ENCODE measurements around the gene WARS2. TPM values are rescaled to one million over a fixed set of nuclear protein-coding genes. Genes with fewer than 3 reads are reported as not detected.
A peak's percentile ranks its signal among the peaks of the same experiment; 100 is the strongest.

The WARS2 gene
- total RNA-seq, 2 experiments from 2014 or later = 12.0 to 14.0 TPM

GRCh38 chr1:118984722-118985639, 155.5 kb downstream of the WARS2 start:
- DNase-seq (no peak), ATAC-seq (no peak)
- Mint-ChIP-seq H3K4me1 (peaks cover 6% of the 10 kb centered on the region), H3K27me3 (peaks cover 94% of the 10 kb centered on the region), H3K27ac (peak overlapping the region; percentile 61), H3K36me3 (peaks cover 18% of the 10 kb centered on the region), H3K9me3 (ENCODE audit: low read depth) (peaks cover 2% of the 10 kb centered on the region), H3K4me3 (no peak overlapping the region)
- CTCF ChIA-PET = interaction anchor here (0.6 to 2.1 kb wide), 3 partner anchors 21 to 159 kb away, joined by 3 to 7 read pairs (median 4); no protein-coding TSS in a partner anchor

- peaks cover 92% of the 10 kb centered on the region for H3K27me3 Mint-ChIP-seq
Observed at GRCh38 chr1:118984086-118984721, 156.2 kb downstream of the WARS2 start.

GRCh38 chr1:118983558-118984041, 156.9 kb downstream of the WARS2 start:
- Mint-ChIP-seq H3K4me1 (peaks cover 8% of the 10 kb centered on the region), H3K4me3 (no peak overlapping the region), H3K9me3 (ENCODE audit: low read depth) (peaks cover 2% of the 10 kb centered on the region), H3K27me3 (peaks cover 90% of the 10 kb centered on the region), H3K27ac (no peak overlapping the region), H3K36me3 (peaks cover 19% of the 10 kb centered on the region)
- CTCF ChIA-PET = no interaction called here
- no peak for ATAC-seq
- DNase-seq = no peak

More at GRCh38 chr1:118984086-118984721, 156.2 kb downstream of the WARS2 start:
- DNase-seq = no peak
- CTCF ChIA-PET = interaction anchor here (2.1 kb wide), 1 partner anchor 24 kb away, joined by 7 read pairs; no protein-coding TSS in a partner anchor
- ATAC-seq = no peak
- H3K36me3 Mint-ChIP-seq = peaks cover 19% of the 10 kb centered on the region
- peaks cover 2% of the 10 kb centered on the region for H3K9me3 Mint-ChIP-seq (ENCODE audit: low read depth)
- H3K27ac Mint-ChIP-seq = peak overlapping the region; percentile 61
- peaks cover 8% of the 10 kb centered on the region for H3K4me1 Mint-ChIP-seq
- H3K4me3 Mint-ChIP-seq = no peak overlapping the region

GRCh38 chr1:118982821-118983557, 157.5 kb downstream of the WARS2 start:
- Mint-ChIP-seq H3K27ac (no peak overlapping the region), H3K4me1 (peaks cover 8% of the 10 kb centered on the region), H3K9me3 (ENCODE audit: low read depth) (peaks cover 2% of the 10 kb centered on the region), H3K36me3 (peaks cover 19% of the 10 kb centered on the region), H3K27me3 (peaks cover 90% of the 10 kb centered on the region), H3K4me3 (no peak overlapping the region)
- DNase-seq (no peak), ATAC-seq (no peak)
- CTCF ChIA-PET = no interaction called here

GRCh38 chr1:118982266-118982665, 158.2 kb downstream of the WARS2 start:
- Mint-ChIP-seq H3K4me1 (peaks cover 8% of the 10 kb centered on the region), H3K27me3 (peaks cover 89% of the 10 kb centered on the region), H3K4me3 (no peak overlapping the region), H3K36me3 (peaks cover 19% of the 10 kb centered on the region), H3K27ac (no peak overlapping the region), H3K9me3 (ENCODE audit: low read depth) (peaks cover 2% of the 10 kb centered on the region)
- DNase-seq (no peak), ATAC-seq (no peak)
- CTCF ChIA-PET = no interaction called here

GRCh38 chr1:118981436-118981835, 159.0 kb downstream of the WARS2 start:
- H3K4me1 Mint-ChIP-seq = peaks cover 2% of the 10 kb centered on the region
- no peak overlapping the region for H3K4me3 Mint-ChIP-seq
- DNase-seq (no peak), ATAC-seq (no peak)
- peaks cover 87% of the 10 kb centered on the region for H3K27me3 Mint-ChIP-seq
- no peaks in the 10 kb centered on the region for H3K9me3 Mint-ChIP-seq (ENCODE audit: low read depth)
- peaks cover 13% of the 10 kb centered on the region for H3K36me3 Mint-ChIP-seq
- no peak overlapping the region for H3K27ac Mint-ChIP-seq
- CTCF ChIA-PET = no interaction called here

Other genes starting within 250 kb of the WARS2 start
- not detected for gene TBX15, start 152.3 kb downstream of the WARS2 start, total RNA-seq
- not detected for gene HAO2, start 228.1 kb upstream of the WARS2 start, total RNA-seq

Data from activated CD8-positive, alpha-beta memory T cell treated with anti-CD3 and anti-CD28 coated beads, Interleukin-2, amount 10 ng/mL, durations not matched to agents 7 days and 5 days (primary cell).